ENCODE data around the gene NPAS3. TPM values are rescaled to one million over a fixed set of nuclear protein-coding genes. Genes with fewer than 3 reads are reported as not detected.

Gene NPAS3
- total RNA-seq, 1 donor from 2014 or later: not detected

DNA sequence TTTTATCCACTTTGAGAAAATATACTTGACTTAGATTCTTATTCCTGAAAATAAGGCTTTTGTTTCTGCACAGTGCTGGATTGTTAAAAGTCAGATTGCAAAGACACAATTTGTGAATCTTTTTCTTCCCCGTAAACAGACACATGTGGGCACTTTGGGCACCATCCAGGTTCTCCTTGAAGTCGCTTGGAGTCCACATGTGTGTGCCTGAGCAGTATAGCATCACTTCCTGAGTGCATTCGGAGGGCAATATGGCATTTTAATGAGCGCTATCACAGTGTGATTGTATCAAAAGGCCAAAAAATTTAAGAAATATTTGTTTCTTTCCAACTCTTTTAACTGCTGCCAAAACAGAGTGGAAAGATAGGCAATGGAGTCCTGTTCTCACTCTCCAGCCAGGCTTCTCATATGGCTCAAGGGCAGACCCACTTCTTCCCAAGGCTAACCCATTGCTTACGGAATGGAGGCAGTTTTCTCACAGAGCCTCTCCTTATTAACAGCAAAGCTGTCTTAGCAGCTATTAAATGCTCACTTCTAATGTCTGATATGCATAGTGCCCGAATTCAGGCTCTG is 615.1 kb downstream of the NPAS3 start:
- Mint-ChIP-seq H3K36me3 (ENCODE audit: low read depth) (no peaks in the 10 kb centered on the region), H3K4me1 (no peaks in the 10 kb centered on the region), H3K4me3 (no peak overlapping the region), H3K27me3 (no peaks in the 10 kb centered on the region), H3K9me3 (no peaks in the 10 kb centered on the region), H3K27ac (no peak overlapping the region)
- intact Hi-C loops (cut with micrococcal nuclease): no loop called here
- no peak for DNase-seq

DNA sequence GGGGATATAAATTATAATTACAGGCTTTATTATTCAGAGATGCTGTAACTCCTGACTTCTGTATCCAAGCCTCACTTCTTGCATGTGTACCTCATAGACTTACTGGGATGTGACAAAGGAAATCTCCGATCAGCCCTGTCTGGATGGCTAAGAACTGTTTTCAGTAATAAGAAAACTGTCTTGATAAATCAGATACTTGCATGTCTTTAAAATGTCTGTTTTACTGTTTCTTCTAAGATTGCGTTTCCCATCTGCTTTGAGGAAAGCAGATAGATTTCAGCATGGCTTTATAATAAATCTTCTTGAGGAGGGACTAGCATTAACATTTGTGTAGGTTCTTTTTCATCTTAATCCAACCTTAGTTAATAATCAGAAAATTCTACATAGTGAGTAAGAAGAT is 616.3 kb downstream of the NPAS3 start:
- no peak for DNase-seq
- no peaks in the 10 kb centered on the region for H3K4me1 Mint-ChIP-seq
- no peak overlapping the region for H3K27ac Mint-ChIP-seq
- intact Hi-C loops (cut with micrococcal nuclease): no loop called here
- H3K9me3 Mint-ChIP-seq: no peaks in the 10 kb centered on the region
- H3K27me3 Mint-ChIP-seq: no peaks in the 10 kb centered on the region
- no peaks in the 10 kb centered on the region for H3K36me3 Mint-ChIP-seq (ENCODE audit: low read depth)
- no peak overlapping the region for H3K4me3 Mint-ChIP-seq

DNA sequence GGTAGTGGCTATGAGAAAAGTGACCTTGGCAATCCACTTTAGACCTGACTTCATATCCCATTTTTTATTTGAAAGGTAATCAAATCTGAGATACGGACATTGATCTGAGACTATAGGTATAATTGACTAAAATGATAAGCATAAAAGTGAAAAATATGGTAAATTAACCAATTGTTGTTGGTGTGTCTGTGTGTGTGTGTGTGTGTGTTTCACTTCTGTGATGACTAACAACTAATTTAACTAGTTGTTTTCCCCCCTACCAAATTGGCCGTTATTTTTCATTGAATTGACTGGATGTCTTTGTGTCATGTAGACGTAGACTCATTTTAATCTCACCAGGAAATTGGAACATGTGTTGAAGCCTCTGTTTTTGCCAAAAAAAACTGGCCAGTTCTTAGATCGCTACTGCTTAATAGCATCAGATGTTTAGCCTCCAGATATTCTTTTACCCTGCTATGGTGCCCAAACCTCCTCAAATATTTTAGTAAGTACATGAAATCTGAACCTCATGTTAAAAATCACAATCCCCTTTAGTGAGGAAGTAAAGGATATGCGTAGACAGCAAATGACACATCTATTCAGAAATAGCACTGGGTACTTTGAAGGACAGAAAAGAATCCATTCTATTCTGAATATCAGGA is 617.2 kb downstream of the NPAS3 start:
- DNase-seq: no peak
- no peak overlapping the region for H3K27ac Mint-ChIP-seq
- no peaks in the 10 kb centered on the region for H3K9me3 Mint-ChIP-seq
- H3K4me3 Mint-ChIP-seq: no peak overlapping the region
- no peaks in the 10 kb centered on the region for H3K36me3 Mint-ChIP-seq (ENCODE audit: low read depth)
- H3K27me3 Mint-ChIP-seq: no peaks in the 10 kb centered on the region
- intact Hi-C loops (cut with micrococcal nuclease): no loop called here
- H3K4me1 Mint-ChIP-seq: no peaks in the 10 kb centered on the region

DNA sequence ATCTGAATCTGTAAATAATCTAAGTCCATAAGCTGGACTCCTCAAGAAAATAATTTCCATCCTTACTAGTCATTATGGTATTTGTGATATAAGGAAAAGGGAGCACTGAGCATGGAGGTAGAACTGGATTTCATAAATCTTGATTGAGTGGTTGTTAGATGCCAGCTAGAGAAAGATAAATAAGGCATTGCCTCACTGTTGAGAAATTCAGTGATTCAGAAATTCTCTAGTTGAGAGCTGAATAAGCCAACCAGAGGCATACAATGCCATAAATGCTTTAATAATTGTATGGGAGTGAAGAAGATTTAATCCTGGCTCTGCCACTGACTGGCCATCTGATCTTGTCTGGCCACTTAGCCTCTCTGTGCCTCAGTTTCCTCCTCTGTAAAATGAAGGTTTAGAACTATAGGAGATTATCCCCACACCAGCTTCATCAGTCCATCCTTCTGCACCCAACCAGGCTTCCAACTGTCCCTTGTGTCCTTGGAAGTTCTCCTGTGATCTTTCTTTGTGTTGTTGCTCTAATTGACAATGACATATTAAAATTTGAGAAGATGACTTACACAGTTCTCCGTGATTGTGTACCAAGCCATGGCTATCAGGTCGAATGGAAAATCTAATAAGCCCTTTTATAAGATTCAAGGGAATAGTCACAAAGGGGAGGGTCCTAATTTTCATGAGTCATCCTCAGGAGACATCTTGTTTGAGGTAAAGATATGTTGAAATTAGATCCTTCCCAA is 617.9 kb downstream of the NPAS3 start:
- no peaks in the 10 kb centered on the region for H3K27me3 Mint-ChIP-seq
- no peaks in the 10 kb centered on the region for H3K36me3 Mint-ChIP-seq (ENCODE audit: low read depth)
- no peak for DNase-seq
- intact Hi-C loops (cut with micrococcal nuclease): no loop called here
- H3K9me3 Mint-ChIP-seq: no peaks in the 10 kb centered on the region
- H3K4me3 Mint-ChIP-seq: no peak overlapping the region
- no peaks in the 10 kb centered on the region for H3K4me1 Mint-ChIP-seq
- no peak overlapping the region for H3K27ac Mint-ChIP-seq

DNA sequence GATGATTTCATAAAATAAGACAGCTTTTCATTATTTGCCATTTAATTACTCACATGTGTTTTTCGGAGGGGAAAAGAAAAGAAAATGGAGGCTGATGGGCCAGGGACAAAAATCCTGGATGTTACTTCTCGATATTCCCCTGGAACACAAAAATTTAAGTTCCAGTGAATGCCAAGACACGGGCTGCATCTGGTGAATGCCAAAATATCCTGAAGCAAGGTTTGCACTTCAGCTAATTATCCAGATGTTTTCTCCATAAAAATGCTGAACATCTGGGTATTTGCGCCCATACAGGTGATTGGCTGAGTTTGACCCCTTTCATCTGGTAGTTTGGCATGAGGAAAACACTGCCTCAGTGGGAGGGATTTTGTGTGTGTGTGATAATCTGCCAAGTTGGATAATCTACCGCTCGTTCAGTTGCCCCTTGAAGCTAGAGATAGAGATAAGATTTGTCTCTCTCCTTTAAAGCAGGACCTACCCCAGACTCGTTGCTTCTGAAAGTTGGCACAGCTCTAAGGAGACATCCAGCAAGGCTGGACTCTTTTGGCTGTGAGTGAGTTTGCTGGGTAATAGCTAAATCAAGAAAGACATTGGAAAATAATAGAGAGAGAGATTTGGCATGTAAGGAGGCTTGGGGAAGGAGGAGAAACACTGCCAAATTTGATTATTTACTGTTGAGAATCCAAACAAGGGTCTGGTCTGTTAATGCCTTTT is 622.2 kb downstream of the NPAS3 start:
- Mint-ChIP-seq H3K4me3 (no peak overlapping the region), H3K27ac (no peak overlapping the region), H3K36me3 (ENCODE audit: low read depth) (no peaks in the 10 kb centered on the region), H3K27me3 (no peaks in the 10 kb centered on the region), H3K4me1 (no peaks in the 10 kb centered on the region), H3K9me3 (no peaks in the 10 kb centered on the region)
- intact Hi-C loops (cut with micrococcal nuclease): no loop called here
- no peak for DNase-seq

DNA sequence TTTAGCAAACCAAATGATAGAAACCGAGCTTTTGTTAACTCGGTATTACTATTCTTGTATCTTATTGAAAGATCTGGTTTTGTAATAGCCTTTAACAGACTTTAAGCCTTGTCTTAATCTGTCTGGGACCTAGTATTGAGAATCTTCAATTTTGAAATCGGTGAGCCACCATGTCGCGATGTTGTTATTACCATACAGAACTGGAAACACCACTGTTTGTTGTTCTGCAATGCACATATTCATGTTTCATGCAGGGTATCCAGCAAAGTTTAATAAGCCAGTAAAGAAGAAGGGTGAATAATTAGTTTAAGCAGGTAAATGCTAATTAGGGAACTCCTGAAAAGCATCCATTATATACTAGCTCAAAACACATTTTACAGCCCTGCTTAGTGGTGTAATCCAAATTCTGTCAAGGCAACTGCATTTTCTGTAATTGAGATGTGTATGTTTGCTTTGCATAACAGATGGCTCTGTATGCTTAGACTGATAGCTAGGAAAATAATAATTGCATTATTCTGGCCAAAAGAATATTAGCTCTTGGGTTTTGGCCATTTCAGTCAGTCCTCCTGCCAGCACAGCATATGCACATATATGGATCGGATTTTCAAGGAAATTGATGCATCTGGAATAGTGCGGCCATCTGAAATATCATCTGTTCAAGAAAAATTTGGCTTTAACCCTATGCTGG is 623.0 kb downstream of the NPAS3 start:
- no peak overlapping the region for H3K4me3 Mint-ChIP-seq
- no peak for DNase-seq
- H3K27ac Mint-ChIP-seq: no peak overlapping the region
- H3K27me3 Mint-ChIP-seq: no peaks in the 10 kb centered on the region
- H3K9me3 Mint-ChIP-seq: no peaks in the 10 kb centered on the region
- no peaks in the 10 kb centered on the region for H3K36me3 Mint-ChIP-seq (ENCODE audit: low read depth)
- H3K4me1 Mint-ChIP-seq: no peaks in the 10 kb centered on the region
- intact Hi-C loops (cut with micrococcal nuclease): no loop called here

DNA sequence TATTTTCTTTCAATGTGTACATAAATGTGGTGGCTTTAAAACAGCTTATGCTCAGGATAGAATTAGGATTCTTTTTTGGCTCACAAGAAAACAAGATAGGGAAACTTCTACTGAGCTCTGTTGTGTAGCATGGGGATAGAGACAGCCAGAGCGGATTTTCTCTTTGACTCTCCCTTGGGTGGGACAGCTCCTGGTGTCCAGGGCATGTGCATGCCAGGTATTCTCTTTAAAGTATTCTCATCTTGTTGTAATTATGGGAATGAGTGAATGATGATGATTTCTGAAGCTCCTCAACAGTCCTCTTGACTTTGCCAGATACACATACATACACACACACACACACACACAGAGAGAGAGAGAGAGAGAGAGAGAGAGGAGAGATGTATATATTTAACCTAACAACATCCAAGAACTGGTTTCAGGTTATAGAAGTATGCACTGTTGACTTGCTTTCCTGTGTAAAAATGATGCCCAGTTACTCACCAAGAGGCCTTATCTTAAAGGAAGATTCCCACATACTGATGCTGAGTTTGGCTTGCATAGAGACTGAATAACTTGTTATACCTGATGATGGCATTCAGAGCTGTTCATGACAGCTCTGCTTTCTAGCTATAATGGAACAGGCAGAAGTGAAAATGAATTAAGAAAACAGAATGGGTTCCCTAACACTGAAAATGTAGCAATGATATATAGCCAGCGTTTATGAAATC is 624.7 kb downstream of the NPAS3 start:
- Mint-ChIP-seq H3K27me3 (no peaks in the 10 kb centered on the region), H3K4me3 (no peak overlapping the region), H3K9me3 (no peaks in the 10 kb centered on the region), H3K36me3 (ENCODE audit: low read depth) (no peaks in the 10 kb centered on the region), H3K27ac (no peak overlapping the region), H3K4me1 (no peaks in the 10 kb centered on the region)
- no peak for DNase-seq
- intact Hi-C loops (cut with micrococcal nuclease): no loop called here

DNA sequence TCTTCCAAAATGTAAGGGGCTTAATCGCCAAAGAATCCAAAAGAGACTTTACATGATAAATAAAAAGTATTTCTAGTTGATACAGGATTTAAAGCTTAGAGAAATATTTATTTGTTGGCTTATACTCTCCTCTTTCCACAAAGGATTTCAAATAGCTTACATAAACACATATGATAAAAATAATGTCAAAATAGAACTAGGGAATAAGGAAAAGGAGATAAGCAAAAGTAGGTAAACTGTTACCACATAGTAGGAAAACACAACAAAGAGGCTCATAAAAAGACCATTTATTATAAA is 625.2 kb downstream of the NPAS3 start:
- Mint-ChIP-seq H3K4me3 (no peak overlapping the region), H3K27me3 (no peaks in the 10 kb centered on the region), H3K9me3 (no peaks in the 10 kb centered on the region), H3K4me1 (no peaks in the 10 kb centered on the region), H3K27ac (no peak overlapping the region), H3K36me3 (ENCODE audit: low read depth) (no peaks in the 10 kb centered on the region)
- no peak for DNase-seq
- intact Hi-C loops (cut with micrococcal nuclease): no loop called here

DNA sequence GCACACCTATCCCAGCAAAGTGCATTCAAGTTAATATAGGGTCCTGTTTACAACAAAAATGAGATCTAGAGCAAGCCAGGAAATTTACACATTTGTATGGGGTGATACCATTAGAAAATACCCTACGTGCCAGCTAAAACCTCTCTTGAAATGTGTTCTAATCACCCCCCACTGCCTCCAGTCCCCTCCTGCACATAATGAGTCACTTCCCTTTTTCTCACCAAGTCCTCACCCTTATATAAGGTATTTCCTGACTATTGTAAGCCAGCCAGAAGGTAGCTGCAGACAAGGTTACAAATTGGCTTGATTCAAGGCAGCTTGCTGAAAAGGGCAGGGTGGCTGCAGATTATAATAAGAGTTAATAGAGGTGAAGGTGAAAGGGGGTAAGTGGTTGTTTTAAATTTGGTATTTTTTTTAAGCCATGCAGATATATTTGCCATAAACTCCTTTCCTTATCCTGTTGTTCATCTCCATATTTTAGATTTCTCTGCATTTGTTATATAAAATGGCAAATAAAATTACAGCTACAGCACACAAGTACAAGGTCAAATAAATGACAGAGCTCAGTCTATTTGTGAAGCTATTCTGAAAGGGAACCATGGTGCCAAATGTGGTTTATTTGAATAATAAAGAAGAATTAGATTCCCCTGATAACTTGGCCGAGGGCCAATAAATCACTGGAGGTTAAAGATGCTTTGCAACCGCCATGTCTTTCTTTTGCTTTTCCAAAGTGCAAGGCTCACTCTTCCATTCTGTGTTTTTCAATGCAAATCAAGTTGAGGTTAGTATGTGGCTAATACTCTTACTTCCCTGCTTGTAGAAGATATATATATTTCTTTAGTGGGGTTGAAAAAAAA is 626.3 kb downstream of the NPAS3 start:
- no peaks in the 10 kb centered on the region for H3K27me3 Mint-ChIP-seq

DNA sequence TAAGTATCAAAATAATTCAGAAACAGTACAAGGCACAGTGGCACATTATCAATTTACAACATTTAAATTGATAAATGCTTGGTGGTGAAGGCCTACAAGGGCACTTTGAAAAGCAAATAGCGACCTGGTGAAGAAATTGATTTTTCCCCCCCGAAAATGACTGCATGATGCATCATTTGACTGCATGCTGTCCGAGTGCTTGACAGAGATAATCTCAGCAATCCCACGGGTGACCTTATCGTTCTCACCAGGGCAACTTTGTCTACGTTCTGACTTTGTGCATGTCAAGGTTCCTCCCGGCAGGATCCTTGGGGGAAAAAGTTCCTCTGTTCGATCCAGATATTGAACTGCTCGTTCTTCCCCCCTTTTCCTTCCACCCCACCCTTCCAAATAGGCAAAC is 627.4 kb downstream of the NPAS3 start:
- no peaks in the 10 kb centered on the region for H3K36me3 Mint-ChIP-seq (ENCODE audit: low read depth)
- no peaks in the 10 kb centered on the region for H3K4me1 Mint-ChIP-seq
- no peaks in the 10 kb centered on the region for H3K27me3 Mint-ChIP-seq
- intact Hi-C loops (cut with micrococcal nuclease): no loop called here
- H3K27ac Mint-ChIP-seq: no peak overlapping the region
- H3K9me3 Mint-ChIP-seq: no peaks in the 10 kb centered on the region
- no peak for DNase-seq
- no peak overlapping the region for H3K4me3 Mint-ChIP-seq

More for the DNA sequence above, 626.3 kb downstream of the NPAS3 start:
- Mint-ChIP-seq H3K9me3 (no peaks in the 10 kb centered on the region), H3K4me1 (no peaks in the 10 kb centered on the region), H3K27ac (no peak overlapping the region), H3K4me3 (no peak overlapping the region), H3K36me3 (ENCODE audit: low read depth) (no peaks in the 10 kb centered on the region)
- DNase-seq: no peak
- intact Hi-C loops (cut with micrococcal nuclease): no loop called here

DNA sequence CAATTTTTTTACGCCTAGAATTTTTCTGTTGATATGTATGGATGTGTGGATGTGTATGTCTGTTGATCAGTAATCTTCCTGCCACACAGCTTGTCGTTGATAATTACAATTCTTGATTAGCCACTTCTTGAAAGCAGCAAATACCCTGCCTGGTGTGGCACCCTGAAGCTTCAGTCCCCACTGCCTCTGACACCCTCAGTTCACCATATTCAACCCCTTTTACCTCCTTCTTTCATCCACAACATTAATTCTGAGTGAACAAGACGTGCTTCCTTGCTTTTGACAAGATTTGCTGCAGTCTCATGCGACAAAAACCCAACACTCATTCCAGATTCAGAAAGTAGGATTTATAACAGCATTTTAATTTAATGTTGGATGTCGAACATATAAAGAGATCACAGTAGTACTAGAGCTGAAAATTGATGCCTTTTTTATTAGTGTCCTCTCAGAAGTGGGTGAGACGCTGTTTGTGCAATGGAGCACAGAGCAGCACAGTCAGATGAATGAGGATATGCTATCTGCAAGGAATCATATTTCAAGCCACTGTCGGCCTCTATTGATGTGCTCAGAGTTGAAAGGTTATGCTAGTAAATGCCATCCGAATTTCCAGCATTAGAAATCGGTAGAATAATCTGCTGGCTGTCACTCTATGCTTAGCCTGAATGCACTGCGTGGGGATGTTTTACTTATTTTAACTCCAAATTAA is 628.5 kb downstream of the NPAS3 start:
- Mint-ChIP-seq H3K27ac (no peak overlapping the region), H3K4me3 (no peak overlapping the region), H3K9me3 (no peaks in the 10 kb centered on the region), H3K36me3 (ENCODE audit: low read depth) (no peaks in the 10 kb centered on the region), H3K27me3 (no peaks in the 10 kb centered on the region), H3K4me1 (no peaks in the 10 kb centered on the region)
- intact Hi-C loops (cut with micrococcal nuclease): no loop called here
- no peak for DNase-seq

DNA sequence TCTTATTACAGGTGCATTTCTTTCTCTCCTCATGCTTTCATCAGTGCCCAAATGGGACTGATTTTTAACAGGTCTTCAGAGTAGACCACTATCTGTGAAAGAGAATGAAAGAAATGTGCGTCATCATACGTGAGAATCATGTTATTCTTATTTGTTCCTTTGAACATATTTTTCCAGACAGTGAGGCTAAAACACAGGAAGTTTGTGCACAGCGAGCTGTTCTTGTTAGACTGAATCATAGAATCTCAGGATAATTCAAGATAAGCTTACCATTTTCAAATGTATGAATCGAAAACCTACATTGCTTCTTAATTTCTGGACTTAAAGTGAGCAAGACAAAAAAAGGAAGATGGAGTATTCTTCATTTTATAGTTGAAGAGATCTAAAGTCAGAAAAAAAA is 629.1 kb downstream of the NPAS3 start:
- Mint-ChIP-seq H3K27ac (no peak overlapping the region), H3K4me3 (no peak overlapping the region)

More for the DNA sequence above, 629.1 kb downstream of the NPAS3 start:
- no peak for DNase-seq
- no peaks in the 10 kb centered on the region for H3K4me1 Mint-ChIP-seq
- H3K36me3 Mint-ChIP-seq (ENCODE audit: low read depth): no peaks in the 10 kb centered on the region
- intact Hi-C loops (cut with micrococcal nuclease): no loop called here
- H3K9me3 Mint-ChIP-seq: no peaks in the 10 kb centered on the region
- no peaks in the 10 kb centered on the region for H3K27me3 Mint-ChIP-seq
